ENCODE results near the gene FHOD1.

FHOD1 gene

DNA sequence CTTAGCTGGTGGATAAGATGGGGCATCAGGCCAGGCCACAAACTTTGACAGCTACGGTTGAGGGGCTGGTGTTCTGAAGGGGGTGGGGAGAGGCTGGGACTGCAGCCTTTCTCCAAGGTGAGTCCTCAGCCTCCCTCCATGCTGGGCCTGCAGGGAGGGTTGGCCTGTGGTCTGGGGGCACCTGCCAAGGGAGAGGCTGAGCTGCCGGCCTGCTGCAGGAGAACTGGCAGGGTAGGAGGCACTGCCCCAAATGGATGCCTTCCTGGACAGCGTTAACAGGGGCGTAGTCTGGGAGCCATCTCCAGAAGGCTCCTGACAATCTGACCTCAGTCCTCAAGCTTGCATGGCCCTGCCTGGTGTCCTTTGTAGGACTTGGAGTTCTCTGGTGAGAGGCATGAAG, 43.2 kb downstream of the FHOD1 start:
- no peak for TF ChIP-seq REST (IDR thresholded peaks at IDR 0.05; ENCODE audit: insufficient read depth in 1 of 2, low read depth in 2 of 2, low read length in 2 of 2)
- no peak for TF ChIP-seq SIN3A (IDR thresholded peaks at IDR 0.05; ENCODE audit: borderline replicate concordance, insufficient read depth, low read length)
- TF ChIP-seq FOXP2 (optimal IDR thresholded peaks at IDR 0.05; ENCODE audit: borderline replicate concordance, extremely low read depth, extremely low read length, insufficient read depth): no peak
- no peak for TF ChIP-seq POLR2AphosphoS5 (IDR thresholded peaks at IDR 0.05; ENCODE audit: low read depth, low read length)
- no peak for TF ChIP-seq TAF1 (IDR thresholded peaks at IDR 0.05; ENCODE audit: borderline replicate concordance, insufficient read depth, low read length)

DNA sequence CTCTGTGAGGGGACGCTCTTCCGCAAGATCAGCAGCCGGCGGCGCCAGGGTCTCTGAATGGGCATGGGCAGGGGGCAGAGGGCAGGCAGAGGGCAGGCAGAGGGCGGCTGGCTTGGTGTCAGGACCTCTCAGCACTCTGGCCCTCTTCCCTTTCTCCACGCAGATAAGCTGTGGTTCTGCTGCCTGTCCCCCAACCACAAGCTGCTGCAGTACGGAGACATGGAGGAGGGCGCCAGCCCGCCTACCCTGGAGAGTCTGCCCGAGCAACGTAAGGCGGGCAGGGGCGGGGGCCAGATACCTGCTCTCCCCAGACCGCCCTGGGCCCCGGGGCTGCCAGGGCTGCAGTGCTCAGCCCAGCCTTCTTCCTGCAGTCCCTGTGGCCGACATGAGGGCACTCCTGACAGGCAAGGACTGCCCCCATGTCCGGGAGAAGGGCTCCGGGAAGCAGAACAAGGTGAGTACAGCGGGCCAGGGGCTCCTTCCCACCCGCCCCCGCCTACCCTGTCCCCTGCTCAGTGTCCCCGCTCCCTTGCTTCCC, 44.3 kb downstream of the FHOD1 start:
- TF ChIP-seq TAF1 (IDR thresholded peaks at IDR 0.05; ENCODE audit: borderline replicate concordance, insufficient read depth, low read length) (no peak), FOXP2 (optimal IDR thresholded peaks at IDR 0.05; ENCODE audit: borderline replicate concordance, extremely low read depth, extremely low read length, insufficient read depth) (no peak), SIN3A (IDR thresholded peaks at IDR 0.05; ENCODE audit: borderline replicate concordance, insufficient read depth, low read length) (no peak), REST (IDR thresholded peaks at IDR 0.05; ENCODE audit: insufficient read depth in 1 of 2, low read depth in 2 of 2, low read length in 2 of 2) (no peak), POLR2AphosphoS5 (IDR thresholded peaks at IDR 0.05; ENCODE audit: low read depth, low read length) (no peak)

DNA sequence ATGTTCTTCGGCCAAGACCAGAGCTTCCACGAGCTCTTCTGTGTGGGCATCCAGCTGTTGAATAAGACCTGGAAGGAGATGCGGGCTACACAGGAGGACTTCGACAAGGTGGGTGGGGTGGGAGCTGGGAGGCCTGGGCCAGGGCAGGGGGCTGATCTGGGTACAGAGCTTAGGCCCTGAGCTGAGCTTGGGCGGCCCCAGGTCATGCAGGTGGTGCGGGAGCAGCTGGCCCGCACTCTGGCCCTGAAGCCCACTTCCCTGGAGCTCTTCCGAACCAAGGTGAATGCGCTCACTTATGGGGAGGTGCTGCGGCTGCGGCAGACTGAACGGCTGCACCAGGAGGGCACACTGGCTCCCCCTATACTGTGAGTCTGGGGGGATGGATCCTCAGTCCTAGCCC, 44.9 kb downstream of the FHOD1 start:
- TF ChIP-seq POLR2AphosphoS5 (IDR thresholded peaks at IDR 0.05; ENCODE audit: low read depth, low read length): no peak
- no peak for TF ChIP-seq FOXP2 (optimal IDR thresholded peaks at IDR 0.05; ENCODE audit: borderline replicate concordance, extremely low read depth, extremely low read length, insufficient read depth)
- TF ChIP-seq REST (IDR thresholded peaks at IDR 0.05; ENCODE audit: insufficient read depth in 1 of 2, low read depth in 2 of 2, low read length in 2 of 2): no peak
- no peak for TF ChIP-seq TAF1 (IDR thresholded peaks at IDR 0.05; ENCODE audit: borderline replicate concordance, insufficient read depth, low read length)
- no peak for TF ChIP-seq SIN3A (IDR thresholded peaks at IDR 0.05; ENCODE audit: borderline replicate concordance, insufficient read depth, low read length)

DNA sequence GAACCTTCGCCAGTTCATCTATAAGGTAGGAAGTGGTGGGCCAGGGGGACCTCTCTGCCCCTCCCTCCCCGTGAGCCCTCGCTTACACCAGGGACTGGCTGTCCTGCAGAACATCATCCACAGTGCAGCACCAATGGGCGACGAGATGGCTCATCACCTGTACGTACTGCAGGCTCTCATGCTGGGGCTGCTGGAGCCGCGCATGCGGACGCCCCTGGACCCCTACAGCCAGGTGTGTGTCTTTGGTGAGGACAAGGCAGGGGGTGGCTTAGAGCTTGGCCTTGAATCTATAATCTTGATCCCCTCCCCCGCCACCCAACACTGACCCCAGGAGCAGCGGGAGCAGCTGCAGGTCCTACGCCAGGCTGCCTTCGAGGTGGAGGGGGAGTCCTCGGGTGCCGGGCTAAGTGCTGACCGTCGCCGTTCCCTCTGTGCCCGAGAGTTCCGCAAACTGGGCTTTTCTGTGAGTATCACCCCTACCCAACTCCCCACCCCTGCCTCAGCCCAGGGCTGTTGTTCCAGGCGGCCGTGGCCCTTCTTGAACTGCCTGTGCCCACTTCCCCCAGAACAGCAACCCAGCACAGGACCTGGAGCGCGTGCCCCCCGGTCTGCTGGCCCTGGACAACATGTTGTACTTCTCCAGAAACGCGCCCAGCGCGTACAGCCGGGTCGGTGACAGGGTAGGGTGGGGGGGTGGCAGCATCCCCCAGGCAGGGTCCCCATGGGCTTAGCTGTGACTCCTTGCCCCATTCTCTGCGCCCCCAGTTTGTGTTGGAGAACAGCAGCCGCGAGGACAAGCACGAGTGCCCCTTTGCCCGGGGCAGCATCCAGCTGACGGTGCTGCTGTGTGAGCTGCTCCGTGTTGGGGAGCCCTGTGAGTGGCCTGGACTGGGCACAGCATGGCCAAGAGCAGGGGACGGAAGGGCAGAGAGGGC, 45.6 kb downstream of the FHOD1 start:
- TF ChIP-seq TAF1 (IDR thresholded peaks at IDR 0.05; ENCODE audit: borderline replicate concordance, insufficient read depth, low read length): no peak
- TF ChIP-seq FOXP2 (optimal IDR thresholded peaks at IDR 0.05; ENCODE audit: borderline replicate concordance, extremely low read depth, extremely low read length, insufficient read depth): no peak
- no peak for TF ChIP-seq REST (IDR thresholded peaks at IDR 0.05; ENCODE audit: insufficient read depth in 1 of 2, low read depth in 2 of 2, low read length in 2 of 2)
- TF ChIP-seq POLR2AphosphoS5 (IDR thresholded peaks at IDR 0.05; ENCODE audit: low read depth, low read length): no peak
- TF ChIP-seq SIN3A (IDR thresholded peaks at IDR 0.05; ENCODE audit: borderline replicate concordance, insufficient read depth, low read length): no peak

All from PFSK-1 (cell line).